ENCODE measurements around the gene DRAP1.
"Not testable (repeated sequence)": the region's sequence is repeated elsewhere in the genome, so short reads cannot be mapped to it uniquely, and the experiment has no call there.

The DRAP1 gene

GRCh38 chr11:65883786-65884715 lies 35.2 kb upstream of the DRAP1 start:
- H3K36me3 Mint-ChIP-seq, result no peaks in the 10 kb centered on the region
- H3K27me3 Mint-ChIP-seq, result no peaks in the 10 kb centered on the region
- no peak overlapping the region for H3K27ac Mint-ChIP-seq
- no peaks in the 10 kb centered on the region for H3K9me3 Mint-ChIP-seq (ENCODE audit: low read depth)
- peaks cover 49% of the 10 kb centered on the region for H3K4me1 Mint-ChIP-seq (ENCODE audit: low read depth)
- H3K4me3 Mint-ChIP-seq, result no peak overlapping the region

DNA sequence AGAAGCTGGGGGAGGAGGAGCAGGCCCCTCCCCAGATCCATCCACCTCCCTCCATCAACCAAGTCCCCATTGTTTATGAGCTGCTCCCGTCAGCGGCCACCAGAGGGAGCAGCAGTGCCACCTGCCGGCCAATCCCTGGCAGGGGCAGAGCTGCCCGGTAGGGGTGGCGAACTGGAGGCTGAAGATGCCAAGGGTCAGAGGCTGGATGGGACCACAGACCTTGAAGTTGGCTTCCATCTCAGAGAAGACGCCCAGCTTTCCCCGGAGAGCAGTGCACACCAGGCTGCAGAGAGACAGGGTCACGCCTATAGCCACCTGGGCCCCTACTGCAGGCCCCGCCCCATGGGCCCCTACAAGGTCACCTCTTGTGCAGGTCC lies 34.5 kb upstream of the DRAP1 start:
- no peaks in the 10 kb centered on the region for H3K36me3 Mint-ChIP-seq
- H3K27ac Mint-ChIP-seq, result peak overlapping the region; percentile 46
- no peaks in the 10 kb centered on the region for H3K27me3 Mint-ChIP-seq
- peaks cover 49% of the 10 kb centered on the region for H3K4me1 Mint-ChIP-seq (ENCODE audit: low read depth)
- H3K4me3 Mint-ChIP-seq, result no peak overlapping the region
- no peaks in the 10 kb centered on the region for H3K9me3 Mint-ChIP-seq (ENCODE audit: low read depth)

GRCh38 chr11:65885231-65885630 lies 34.0 kb upstream of the DRAP1 start:
- no peak overlapping the region for H3K4me3 Mint-ChIP-seq

GRCh38 chr11:65885808-65886536 lies 33.3 kb upstream of the DRAP1 start:
- Mint-ChIP-seq H3K9me3 (ENCODE audit: low read depth) (no peaks in the 10 kb centered on the region), H3K27me3 (no peaks in the 10 kb centered on the region), H3K4me3 (peak overlapping the region; percentile 97), H3K36me3 (no peaks in the 10 kb centered on the region), H3K27ac (no peak overlapping the region), H3K4me1 (ENCODE audit: low read depth) (peaks cover 43% of the 10 kb centered on the region)

More at GRCh38 chr11:65885231-65885630, 34.0 kb upstream of the DRAP1 start:
- no peaks in the 10 kb centered on the region for H3K9me3 Mint-ChIP-seq (ENCODE audit: low read depth)
- no peak overlapping the region for H3K27ac Mint-ChIP-seq
- no peaks in the 10 kb centered on the region for H3K36me3 Mint-ChIP-seq
- H3K4me1 Mint-ChIP-seq (ENCODE audit: low read depth), result peaks cover 49% of the 10 kb centered on the region
- no peaks in the 10 kb centered on the region for H3K27me3 Mint-ChIP-seq

DNA sequence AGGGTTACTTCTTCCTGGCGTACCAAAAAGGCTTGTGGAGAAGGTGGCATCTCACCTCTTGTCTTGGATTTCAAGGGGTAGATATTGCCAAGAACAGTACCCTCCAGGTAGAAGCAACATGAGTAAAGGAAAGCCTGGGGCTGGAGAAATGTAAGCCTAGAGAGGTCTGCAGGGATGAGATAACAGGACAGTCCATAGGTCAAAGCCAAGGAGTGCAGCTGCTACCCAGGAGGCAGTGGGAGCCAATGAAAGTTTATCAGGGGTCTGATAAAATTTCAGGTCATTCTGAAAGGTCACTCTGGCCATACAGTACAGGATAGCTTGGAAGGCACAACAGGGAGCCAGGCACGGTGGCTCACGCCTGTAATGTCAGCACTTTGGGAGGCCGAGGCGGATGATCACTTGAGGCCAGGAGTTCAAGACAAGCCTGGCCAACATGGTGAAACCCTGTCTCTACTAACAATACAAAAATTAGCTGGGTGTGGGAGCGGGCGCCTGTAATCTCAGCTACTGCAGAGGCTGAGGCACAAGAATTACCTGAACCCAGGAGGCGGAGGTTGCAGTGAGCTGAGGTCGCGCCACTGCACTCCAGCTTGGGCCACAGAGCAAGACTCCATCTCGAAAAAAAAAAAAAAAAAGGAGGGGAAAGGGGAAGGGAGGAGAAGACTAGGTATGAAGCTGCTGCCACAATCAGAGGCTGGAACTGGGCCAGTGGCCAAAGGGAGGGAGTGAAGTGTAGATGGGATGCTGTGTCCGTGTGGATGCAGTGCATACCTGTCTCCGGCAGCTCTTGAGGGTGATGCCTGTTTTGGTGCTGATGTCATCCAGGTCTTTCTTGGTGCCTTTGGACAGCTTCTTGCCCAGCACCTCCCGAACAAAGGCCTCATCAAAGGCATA lies 32.2 kb upstream of the DRAP1 start:
- peak overlapping the region; percentile 97 for H3K4me3 Mint-ChIP-seq
- H3K9me3 Mint-ChIP-seq (ENCODE audit: low read depth), result no peaks in the 10 kb centered on the region
- H3K4me1 Mint-ChIP-seq (ENCODE audit: low read depth), result peaks cover 39% of the 10 kb centered on the region
- H3K27ac Mint-ChIP-seq, result peak overlapping the region; percentile 95
- H3K27me3 Mint-ChIP-seq, result no peaks in the 10 kb centered on the region
- no peaks in the 10 kb centered on the region for H3K36me3 Mint-ChIP-seq

DNA sequence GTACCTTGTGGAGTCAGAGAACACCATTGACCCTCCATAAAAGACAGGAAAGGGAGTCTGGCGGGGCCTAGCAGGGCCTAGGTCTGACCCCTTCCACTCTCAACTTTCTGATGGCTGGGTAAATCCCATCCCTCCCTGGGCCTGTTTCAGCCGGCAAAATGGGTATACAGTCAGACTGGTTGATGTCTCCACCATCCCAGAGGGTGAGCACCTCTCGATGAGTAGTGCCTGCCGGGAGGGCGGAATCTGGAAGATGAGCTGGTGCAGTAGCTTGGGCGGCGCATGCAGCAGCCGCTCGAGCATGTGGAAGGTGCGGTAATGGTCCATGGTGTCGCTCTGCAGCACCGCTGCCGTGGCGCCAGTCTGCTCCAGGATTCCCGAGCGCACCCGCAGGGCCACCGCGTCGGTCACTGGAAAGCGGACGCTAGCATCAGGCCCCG lies 31.5 kb upstream of the DRAP1 start:
- Mint-ChIP-seq H3K4me1 (ENCODE audit: low read depth) (peaks cover 44% of the 10 kb centered on the region), H3K27me3 (no peaks in the 10 kb centered on the region), H3K4me3 (peak overlapping the region; percentile 97), H3K27ac (peak overlapping the region; percentile 95), H3K9me3 (ENCODE audit: low read depth) (no peaks in the 10 kb centered on the region), H3K36me3 (peaks cover 6% of the 10 kb centered on the region)

DNA sequence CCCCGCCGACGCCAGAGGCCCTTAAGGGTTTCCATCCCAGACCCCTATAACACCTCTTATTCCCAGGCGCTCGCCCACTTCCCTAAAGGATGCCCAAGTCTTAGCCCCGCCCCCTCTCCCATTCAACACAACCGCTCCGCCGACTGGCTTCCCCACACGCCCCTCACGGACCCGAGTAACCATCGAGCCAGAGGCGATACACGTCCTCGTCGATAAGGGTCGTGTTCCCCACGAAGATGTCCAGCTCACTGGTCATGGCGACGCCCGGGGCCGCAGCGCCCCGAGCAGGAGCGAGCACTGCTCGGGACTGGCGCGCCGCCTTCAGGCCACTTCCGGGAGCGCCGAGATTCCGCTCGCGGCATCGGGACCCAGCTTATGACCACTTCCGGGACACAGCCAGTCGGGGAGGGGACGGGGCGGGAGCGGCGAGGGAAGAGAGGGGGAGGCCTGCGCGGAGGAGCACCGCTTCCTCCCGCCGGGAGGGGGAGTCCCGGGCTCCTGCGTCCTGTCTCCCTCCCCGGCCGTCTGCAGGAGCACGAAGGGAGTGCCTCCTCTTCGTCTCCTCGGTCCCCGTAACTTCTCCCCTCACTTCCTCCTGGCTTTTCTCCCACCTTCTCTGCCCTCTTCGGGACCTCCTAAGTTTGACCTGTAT lies 30.9 kb upstream of the DRAP1 start, which contains the start of gene FIBP:
FIBP (minus strand) TSS at position 309 of the 652 bp plus-strand sequence; CDS start at position 256, 53 bp downstream.
- Mint-ChIP-seq H3K4me3 (peak within 1 kb of the TSS; percentile 97), H3K27ac (peak within 1 kb of the TSS; percentile 95), H3K4me1 (ENCODE audit: low read depth) (peaks cover 48% of the 10 kb centered on the region), H3K36me3 (peaks cover 6% of the 10 kb centered on the region), H3K27me3 (no peaks in the 10 kb centered on the region), H3K9me3 (ENCODE audit: low read depth) (no peaks in the 10 kb centered on the region)

DNA sequence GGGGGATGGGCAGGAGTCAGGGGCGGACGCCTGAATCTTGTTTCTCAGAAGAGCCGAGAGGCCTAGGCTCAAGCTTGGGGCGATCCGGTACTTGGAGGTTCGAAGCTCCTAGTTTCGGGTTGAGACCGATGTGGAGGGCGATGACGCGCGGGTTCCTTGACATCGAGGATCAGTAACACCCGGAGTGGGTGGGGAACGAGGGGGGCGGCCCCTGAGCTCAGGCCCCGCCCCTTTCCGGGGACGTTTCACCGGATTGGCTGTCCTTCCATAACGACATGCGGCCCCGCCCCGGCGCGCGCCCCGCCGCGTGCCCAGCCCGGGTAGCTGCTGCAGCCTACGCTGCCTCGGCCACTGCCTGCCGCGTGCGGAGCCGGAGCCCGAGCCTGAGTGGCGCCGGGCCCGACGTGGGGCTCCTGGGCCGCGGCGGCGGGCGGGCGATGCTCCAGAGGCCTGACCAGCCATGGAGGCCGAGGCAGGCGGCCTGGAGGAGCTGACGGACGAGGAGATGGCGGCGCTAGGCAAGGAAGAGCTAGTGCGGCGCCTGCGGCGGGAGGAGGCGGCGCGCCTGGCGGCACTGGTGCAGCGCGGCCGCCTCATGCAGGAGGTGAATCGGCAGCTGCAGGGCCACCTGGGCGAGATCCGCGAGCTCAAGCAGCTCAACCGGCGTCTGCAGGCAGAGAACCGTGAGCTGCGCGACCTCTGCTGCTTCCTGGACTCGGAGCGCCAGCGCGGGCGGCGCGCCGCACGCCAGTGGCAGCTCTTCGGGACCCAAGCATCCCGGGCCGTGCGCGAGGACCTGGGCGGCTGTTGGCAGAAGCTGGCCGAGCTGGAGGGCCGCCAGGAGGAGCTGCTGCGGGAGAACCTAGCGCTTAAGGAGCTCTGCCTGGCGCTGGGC lies 28.7 kb upstream of the DRAP1 start, which contains the start of gene CCDC85B:
CCDC85B (plus strand) TSS at position 350 of the 895 bp plus-strand sequence; CDS start at position 461, 111 bp downstream.
- H3K27ac Mint-ChIP-seq, result peak within 1 kb of the TSS; percentile 95
- peaks cover 52% of the 10 kb centered on the region for H3K4me1 Mint-ChIP-seq (ENCODE audit: low read depth)
- peaks cover 6% of the 10 kb centered on the region for H3K36me3 Mint-ChIP-seq
- no peaks in the 10 kb centered on the region for H3K27me3 Mint-ChIP-seq
- no peaks in the 10 kb centered on the region for H3K9me3 Mint-ChIP-seq (ENCODE audit: low read depth)
- H3K4me3 Mint-ChIP-seq, result peak within 1 kb of the TSS; percentile 97

GRCh38 chr11:65891219-65892136 lies 27.7 kb upstream of the DRAP1 start:
- Mint-ChIP-seq H3K27me3 (no peaks in the 10 kb centered on the region), H3K9me3 (ENCODE audit: low read depth) (no peaks in the 10 kb centered on the region), H3K36me3 (peaks cover 6% of the 10 kb centered on the region), H3K27ac (peak overlapping the region; percentile 87), H3K4me3 (peak overlapping the region; percentile 89), H3K4me1 (ENCODE audit: low read depth) (peaks cover 59% of the 10 kb centered on the region)

- not testable (repeated sequence) for H3K36me3 Mint-ChIP-seq; H3K9me3 Mint-ChIP-seq (ENCODE audit: low read depth); H3K27me3 Mint-ChIP-seq
- H3K27ac Mint-ChIP-seq, result peak overlapping the region; percentile 87
- peaks cover 56% of the 10 kb centered on the region for H3K4me1 Mint-ChIP-seq (ENCODE audit: low read depth)
- H3K4me3 Mint-ChIP-seq, result peak overlapping the region; percentile 89
Observed at GRCh38 chr11:65892137-65892540, 27.1 kb upstream of the DRAP1 start.

DNA sequence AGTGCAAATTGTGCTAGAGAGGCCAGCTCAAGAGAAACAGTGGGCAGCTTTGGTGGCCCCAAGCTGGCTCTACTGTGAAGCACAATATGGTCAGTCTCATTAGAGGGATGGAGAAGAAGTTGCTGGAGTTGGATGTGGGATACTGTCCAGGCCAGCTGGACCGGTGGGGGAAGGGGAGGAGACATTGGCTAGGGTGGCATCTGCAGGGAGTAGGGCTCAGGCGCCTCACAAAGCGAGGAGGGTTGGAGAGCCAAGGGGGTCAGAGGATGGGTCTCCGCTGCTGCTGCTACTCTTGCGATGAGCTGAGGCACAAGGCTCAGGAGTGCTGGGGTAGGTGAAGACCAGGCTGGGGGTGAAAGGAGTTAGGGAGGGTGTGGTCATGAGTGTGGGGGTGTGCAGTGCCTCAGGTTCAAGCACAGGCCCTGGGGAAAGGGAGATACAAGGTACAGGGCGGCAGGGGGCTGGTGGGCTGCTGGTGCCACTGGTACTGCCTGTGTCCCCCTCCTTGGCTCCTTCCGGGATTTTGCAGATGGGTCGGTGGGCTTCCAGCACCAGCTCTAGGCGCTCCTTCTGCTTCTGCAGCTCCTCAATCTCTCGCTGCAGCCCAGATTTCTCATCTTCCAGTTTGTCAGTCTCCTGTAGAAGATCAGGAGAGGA lies 26.4 kb upstream of the DRAP1 start:
- Mint-ChIP-seq H3K27ac (peak overlapping the region; percentile 87), H3K4me1 (ENCODE audit: low read depth) (peaks cover 60% of the 10 kb centered on the region), H3K4me3 (peak overlapping the region; percentile 89), H3K9me3 (ENCODE audit: low read depth) (no peaks in the 10 kb centered on the region), H3K36me3 (peaks cover 6% of the 10 kb centered on the region), H3K27me3 (no peaks in the 10 kb centered on the region)

- Mint-ChIP-seq H3K9me3 (ENCODE audit: low read depth) (no peaks in the 10 kb centered on the region), H3K4me3 (peak overlapping the region; percentile 89), H3K4me1 (ENCODE audit: low read depth) (peaks cover 52% of the 10 kb centered on the region), H3K27ac (peak overlapping the region; percentile 82), H3K36me3 (peaks cover 6% of the 10 kb centered on the region), H3K27me3 (no peaks in the 10 kb centered on the region)
Observed at GRCh38 chr11:65894034-65894591, 25.1 kb upstream of the DRAP1 start.
